SK-N-DZ (cell line): ENCODE measurements around the gene ZNF850.
A peak's percentile ranks its signal among the peaks of the same experiment; 100 is the strongest.

ENCODE experiments used
- DNase-seq: peaks from one replicate; pipeline ENCODE4 v3.0.0-alpha.2; 2015; ENCODE audit warnings: low spot score

ZNF850 gene

DNA sequence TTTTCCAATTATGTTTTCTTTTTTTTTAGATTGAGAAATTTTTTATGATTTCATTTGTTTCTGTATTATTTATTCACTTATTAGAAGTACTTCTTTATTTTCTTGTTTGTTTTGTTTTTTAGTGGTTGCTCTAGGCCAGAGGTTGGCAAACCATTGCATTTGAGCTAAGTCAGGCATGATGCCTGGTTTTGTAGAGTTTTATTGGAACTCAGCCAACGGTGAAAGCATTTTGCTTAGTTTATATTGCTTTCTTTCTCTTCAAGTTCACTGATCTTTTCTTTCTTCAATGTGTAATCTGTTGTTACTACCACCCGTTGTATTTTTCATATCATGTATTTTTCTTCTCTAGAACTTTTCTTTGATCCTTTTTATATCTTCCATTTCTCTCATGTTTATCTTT, 65.5 kb downstream of the ZNF850 start:
- no peak for DNase-seq

DNA sequence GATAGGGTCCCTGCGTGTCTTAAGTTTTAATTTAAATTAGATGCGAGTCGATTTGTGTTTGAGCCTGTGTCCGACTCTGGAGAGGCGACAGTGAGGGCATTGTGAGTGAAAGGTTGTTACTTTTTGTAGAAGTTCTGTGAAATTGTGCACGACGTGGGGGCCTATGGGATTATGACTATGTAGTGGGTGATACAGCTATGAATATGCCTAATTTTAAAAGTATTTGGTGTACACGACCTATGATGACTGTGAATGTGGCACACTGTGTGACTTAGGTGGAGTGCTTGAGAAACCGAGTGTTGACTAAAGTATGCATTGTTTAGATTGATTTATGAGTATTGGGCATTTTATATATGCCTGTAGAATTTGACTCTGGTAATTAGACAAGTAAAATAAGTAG, 84.5 kb downstream of the ZNF850 start:
- no peak for DNase-seq

DNA sequence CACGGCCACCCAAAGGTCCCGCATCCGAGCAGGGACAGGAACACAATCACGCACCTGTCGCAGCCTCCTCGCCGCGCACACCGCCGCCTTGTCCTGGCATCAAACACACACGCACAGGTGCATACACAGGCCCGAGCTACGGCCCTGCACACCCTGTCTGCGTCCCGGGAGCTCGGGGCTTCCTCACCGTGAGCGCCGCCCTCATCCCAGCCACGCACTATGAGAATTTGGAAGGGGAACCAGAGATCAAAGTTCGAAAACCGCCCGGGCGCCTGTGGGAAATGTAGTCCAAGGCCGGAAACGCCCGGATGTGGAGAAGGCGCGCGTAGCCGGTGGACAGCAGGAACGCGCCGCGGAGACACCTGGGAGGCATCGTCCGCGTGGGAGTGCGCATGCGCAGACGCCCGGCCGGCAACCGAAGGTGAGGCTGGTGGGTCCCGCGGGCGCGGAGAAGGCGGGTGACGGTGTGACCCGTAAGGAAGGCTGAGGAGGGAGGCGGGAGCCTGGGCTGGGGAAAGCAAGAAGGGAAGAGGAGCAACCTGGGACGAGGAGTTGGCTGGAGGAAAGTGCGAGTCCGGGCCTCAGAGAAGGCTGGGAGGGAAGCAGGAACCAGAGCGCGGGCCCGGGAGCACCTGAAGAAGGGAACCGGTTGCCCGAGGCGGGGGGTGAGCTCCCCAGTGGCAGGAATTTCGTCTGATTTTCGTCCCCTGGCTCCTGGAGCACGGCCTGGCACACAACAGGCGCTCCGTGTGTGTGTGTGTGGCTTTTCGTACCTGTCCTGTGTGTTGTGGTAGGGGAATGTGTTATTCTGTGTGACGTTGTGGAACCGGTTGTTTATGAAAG, 85.2 kb downstream of the ZNF850 start, which contains the start of gene ZNF567:
TSS of gene ZNF567 (plus strand) at position 399 of the 843 bp plus-strand sequence. CDS start 7,256 bp downstream, outside the sequence.
- peak; percentile 93 for DNase-seq

DNA sequence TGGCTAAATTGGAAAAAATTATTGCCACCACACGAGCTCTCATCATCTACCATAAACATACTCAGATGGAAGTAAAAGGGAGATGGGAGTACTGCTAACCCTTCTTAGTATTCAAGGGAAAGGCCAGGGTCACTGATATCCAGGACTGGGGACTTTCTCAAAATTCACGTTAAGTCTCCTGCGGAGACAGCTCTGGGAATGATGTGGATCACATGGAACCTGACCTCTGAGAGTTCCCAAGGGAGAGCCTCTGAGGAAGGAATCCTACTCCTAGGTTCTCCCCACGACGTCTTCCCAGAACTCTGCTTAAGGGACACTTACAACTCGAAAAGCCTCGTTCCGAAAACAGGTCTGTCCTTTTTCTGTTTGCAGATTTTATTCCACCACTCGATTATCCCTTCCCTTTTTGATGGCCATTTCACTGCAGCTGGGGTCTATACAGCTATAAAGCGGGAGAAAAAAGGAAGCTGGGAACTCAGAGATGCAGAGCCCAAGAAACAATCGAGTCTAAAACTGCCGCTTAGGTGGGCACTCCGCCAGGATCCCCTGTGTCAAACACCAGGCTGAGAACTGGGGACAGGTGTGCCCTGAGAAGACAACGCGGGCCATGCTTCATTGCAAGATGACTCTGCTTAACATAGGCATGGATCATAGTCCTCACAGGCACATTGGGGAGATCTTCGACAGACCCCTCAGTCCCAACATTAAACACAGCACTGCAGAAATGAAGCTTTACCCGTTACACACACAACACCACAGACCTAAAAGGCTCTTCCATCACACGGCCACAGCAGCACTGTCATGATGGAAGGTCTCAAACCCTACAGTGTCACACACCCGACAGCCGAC, 86.0 kb downstream of the ZNF850 start:
- DNase-seq, result no peak

DNA sequence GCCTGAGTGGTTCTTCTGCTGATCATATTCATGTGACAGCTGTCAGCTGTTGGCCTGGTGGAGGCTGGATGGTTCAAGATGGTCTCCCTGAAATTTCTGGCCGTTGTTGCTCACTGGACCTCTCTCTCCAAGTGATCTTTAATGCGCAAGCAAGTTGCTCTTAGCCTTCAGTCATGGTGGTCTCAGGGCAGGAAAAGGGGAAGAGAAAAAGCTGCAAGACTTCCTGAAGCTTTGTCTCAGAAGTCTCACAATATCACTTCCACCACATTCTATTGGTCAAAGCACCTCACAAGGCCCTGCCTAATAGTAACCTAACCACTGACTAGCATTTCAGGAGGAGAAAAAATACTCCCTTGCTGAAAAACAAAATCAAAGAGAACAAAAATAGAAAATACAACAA, 86.8 kb downstream of the ZNF850 start:
- no peak for DNase-seq

DNA sequence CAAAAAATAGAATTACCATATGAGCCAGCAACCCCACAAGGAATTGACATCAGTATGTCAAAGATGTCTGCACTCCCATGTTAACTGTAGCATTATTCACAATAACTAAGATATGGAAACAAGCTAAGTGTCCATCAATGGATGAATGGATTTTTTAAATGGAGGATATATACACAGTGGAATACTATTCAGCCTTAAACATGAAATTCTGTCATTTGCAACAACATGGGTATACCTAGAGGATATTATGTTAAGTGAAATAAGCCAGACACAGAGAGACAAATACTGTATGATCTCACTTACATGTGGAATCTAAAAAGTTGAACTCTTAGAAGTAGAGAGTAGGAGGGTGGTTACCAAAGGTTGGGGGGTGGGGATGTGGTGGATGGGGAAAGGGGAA, 93.2 kb downstream of the ZNF850 start:
- DNase-seq, result no peak

DNA sequence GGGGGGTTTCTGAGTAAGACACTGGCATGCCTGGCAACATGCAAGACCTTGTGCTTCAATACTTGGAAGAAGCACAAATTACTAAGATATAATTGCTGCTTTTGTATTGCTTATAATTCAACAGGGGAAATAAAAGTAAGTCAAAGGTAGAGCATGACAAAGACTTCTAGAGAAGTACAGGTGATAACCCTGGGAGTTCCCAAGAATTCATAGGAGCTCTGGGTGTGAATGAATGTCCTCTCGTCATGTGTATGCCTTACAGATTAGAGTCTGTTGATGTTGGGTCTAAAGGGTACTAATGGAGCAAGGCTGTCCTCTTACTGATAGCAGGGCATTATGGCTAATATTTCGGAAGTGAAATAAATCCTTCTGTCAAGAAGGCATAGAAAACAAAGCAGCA, 98.4 kb downstream of the ZNF850 start:
- DNase-seq, result no peak

DNA sequence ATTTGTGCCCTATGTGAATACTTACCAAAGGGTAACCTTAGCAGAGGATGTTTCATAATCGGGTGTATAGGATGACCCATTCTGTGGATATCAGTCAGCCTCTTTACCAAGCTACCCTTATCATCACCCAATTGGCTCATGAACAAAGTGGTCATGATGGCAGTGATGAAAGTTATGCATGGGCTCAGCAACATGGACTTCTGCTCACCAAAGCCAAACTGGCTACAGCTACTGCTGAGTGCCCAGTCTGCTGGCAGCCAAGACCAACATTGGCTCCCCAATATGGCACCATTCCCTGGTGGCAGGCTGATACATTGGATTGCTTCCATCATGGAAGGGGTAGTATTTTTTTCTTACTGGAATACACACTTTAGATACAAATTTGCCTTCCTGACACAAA, 100.2 kb downstream of the ZNF850 start:
- no peak for DNase-seq

DNA sequence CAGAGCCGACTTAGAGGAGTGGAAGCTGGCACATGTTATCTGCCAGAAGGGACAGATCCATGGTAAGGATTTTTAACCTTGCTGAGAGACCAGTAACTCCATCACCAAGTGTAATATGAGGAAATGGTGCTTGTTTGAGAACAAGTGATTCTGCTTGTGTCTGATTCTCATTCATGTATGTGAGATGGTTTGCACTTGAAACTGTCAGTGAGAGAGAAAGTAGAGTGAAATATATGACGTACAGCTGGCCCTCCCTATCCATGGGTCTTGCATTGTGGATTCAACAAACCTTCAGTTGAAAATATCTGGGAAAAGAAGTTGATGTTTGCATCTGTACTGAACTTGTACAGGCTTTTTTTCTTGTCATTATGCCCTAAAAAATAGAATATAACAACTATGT, 104.0 kb downstream of the ZNF850 start:
- no peak for DNase-seq

DNA sequence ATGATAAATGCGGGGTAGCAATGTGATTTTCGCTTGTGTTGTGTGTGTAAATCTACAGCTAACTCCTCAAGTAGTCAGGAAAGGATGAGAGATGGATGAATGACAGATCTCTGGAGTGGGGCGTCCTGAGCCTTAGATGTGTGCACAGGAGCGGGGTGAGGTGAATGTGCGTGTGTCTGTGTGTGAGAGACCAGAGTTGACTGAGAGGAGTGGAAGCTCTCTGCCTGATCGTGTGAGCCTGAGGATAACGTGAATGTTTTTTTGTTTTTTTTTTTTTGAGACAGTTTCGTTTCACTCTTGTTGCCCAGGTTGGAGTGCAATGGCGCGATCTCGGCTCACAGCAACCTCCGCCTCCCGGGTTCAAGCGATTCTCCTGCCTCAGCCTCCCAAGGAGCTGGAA, 106.8 kb downstream of the ZNF850 start:
- no peak for DNase-seq
